OCI-LY3 (cell line): ENCODE measurements around the gene TOMM34.

ENCODE experiments used
- H2AFZ ChIP-seq: fragments of 200-600, 300-600 bp; shearing (Covaris generic); 2 replicates; pipeline ENCODE4 v1.6.0; 2014; ENCODE audit warnings: antibody characterized with exemption, low read depth, low read length
- H3K27ac ChIP-seq: fragments of 200-600, 300-600 bp; sonication (generic); 2 replicates; pipeline ENCODE4 v1.5.1; 2014; ENCODE audit warnings: mild to moderate bottlenecking, low read length, moderate library complexity, mixed read lengths
- H3K27me3 ChIP-seq: fragments of 200-600, 300-600 bp; sonication (generic); 2 replicates; pipeline ENCODE4 v1.6.1; 2014; ENCODE audit warnings: low read depth, low read length, mixed read lengths
- H3K36me3 ChIP-seq: fragments of 200-600, 300-600 bp; sonication (generic); replicated peaks from 2 replicates; pipeline ENCODE3; 2014; ENCODE audit warnings: low read depth, low read length, mixed read lengths
- H3K4me1 ChIP-seq: fragments of 300-600, 200-600 bp; sonication (generic); 2 replicates; pipeline ENCODE4 v1.6.1; 2014; ENCODE audit warnings: low read length, mixed read lengths
- H3K4me2 ChIP-seq: fragments of 200-600, 300-600 bp; sonication (generic); 2 replicates; pipeline ENCODE4 v1.6.1; 2014; ENCODE audit warnings: low read length, mixed read lengths
- H3K4me3 ChIP-seq: fragments of 300-600, 200-600 bp; sonication (generic); 2 replicates; pipeline ENCODE4 v1.5.1; 2014; ENCODE audit warnings: antibody characterized with exemption, mild to moderate bottlenecking, low read length, moderate library complexity
- H3K79me2 ChIP-seq: fragments of 300-600, 200-600 bp; shearing (Covaris generic); 2 replicates; pipeline ENCODE4 v1.6.1; 2014; ENCODE audit warnings: mild to moderate bottlenecking, low read length, mixed read lengths
- H3K9ac ChIP-seq: fragments of 300-600, 200-600 bp; shearing (Covaris generic); 2 replicates; pipeline ENCODE4 v1.6.0; 2014; ENCODE audit warnings: mild to moderate bottlenecking, low read length, moderate library complexity
- H3K9me3 ChIP-seq: fragments of 200-600, 300-600 bp; shearing (Covaris generic); 2 replicates; pipeline ENCODE4 v1.6.1; 2014; ENCODE audit warnings: low read length, mixed read lengths; ENCODE audit not compliant: insufficient read depth
- H4K20me1 ChIP-seq: fragments of 200-600, 300-600 bp; sonication (generic); 2 replicates; pipeline ENCODE4 v1.6.1; 2016; ENCODE audit warnings: low read length, mixed read lengths; ENCODE audit not compliant: insufficient read depth
- EZH2phosphoT487 ChIP-seq: fragments of 200-600 bp; shearing (Covaris generic); IDR thresholded peaks from 2 replicates; pipeline ENCODE4 v1.6.1; 2018; ENCODE audit warnings: antibody characterized with exemption, mixed run types, low read depth
- TF ChIP-seq, protein P1 (sequence below): fragments of 200-600, 300-600 bp; sonication (generic); IDR thresholded peaks from 2 replicates; pipeline ENCODE4 v1.5.1; 2014; ENCODE audit warnings: antibody characterized with exemption, low read length, low read depth

The TOMM34 gene

DNA sequence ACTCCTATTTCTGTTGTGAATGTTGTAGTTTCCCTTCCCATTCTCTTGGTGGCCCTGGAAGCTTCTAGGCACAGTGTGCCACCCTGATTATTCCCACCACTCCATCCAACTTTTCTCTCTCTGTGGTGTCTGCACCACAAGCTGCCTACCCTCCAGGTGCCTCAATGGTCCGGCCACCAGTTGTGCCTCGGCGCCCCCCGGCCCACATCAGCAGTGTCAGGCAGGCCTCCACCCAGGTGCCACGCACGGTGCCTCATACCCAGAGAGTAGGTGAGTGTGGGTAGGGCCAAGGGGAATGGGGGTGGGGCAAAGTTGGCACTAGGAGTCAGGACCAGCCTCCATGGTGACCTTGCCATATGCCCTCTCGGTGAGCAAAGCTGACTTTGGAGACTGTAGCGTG lies 27.3 kb downstream of the TOMM34 start:
- Histone ChIP-seq H4K20me1 (no peaks in the 10 kb centered on the region; the same call in 1 of the 2 replicates), H3K4me3 (no peak overlapping the region), H3K4me2 (no peak overlapping the region), H3K79me2 (no peaks in the 10 kb centered on the region), H3K4me1 (no peaks in the 10 kb centered on the region), H2AFZ (no peak overlapping the region), H3K27ac (no peak overlapping the region), H3K36me3 (peaks cover 20% of the 10 kb centered on the region), H3K9ac (no peak overlapping the region), H3K27me3 (no peaks in the 10 kb centered on the region), H3K9me3 (no peaks in the 10 kb centered on the region)
- TF ChIP-seq EZH2phosphoT487, result no peak
- TF ChIP-seq, protein P1, sequence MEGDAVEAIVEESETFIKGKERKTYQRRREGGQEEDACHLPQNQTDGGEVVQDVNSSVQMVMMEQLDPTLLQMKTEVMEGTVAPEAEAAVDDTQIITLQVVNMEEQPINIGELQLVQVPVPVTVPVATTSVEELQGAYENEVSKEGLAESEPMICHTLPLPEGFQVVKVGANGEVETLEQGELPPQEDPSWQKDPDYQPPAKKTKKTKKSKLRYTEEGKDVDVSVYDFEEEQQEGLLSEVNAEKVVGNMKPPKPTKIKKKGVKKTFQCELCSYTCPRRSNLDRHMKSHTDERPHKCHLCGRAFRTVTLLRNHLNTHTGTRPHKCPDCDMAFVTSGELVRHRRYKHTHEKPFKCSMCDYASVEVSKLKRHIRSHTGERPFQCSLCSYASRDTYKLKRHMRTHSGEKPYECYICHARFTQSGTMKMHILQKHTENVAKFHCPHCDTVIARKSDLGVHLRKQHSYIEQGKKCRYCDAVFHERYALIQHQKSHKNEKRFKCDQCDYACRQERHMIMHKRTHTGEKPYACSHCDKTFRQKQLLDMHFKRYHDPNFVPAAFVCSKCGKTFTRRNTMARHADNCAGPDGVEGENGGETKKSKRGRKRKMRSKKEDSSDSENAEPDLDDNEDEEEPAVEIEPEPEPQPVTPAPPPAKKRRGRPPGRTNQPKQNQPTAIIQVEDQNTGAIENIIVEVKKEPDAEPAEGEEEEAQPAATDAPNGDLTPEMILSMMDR, result no peak

DNA sequence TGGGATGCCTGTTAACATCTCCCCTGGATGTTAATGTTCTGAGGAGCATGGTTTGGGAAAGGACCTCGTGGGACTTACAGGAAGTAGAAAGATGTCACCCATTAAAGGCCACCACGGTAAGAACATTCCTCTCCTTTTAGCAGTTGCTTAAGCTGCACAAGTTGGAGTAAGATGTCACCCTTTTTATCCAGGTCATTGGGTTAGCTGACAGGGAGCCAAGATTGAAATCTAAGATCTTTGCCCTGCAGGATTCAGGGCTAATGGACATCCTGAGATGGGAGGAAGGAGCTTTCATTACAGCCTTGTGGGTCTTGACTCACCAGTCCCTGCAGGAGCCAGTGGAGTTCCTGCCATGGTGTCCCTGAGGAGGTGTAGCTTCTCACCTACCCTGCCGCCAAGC lies 28.3 kb downstream of the TOMM34 start:
- Histone ChIP-seq H3K27me3 (no peaks in the 10 kb centered on the region), H3K4me1 (no peaks in the 10 kb centered on the region), H2AFZ (no peak overlapping the region), H3K4me3 (no peak overlapping the region), H3K9me3 (no peaks in the 10 kb centered on the region), H3K79me2 (no peaks in the 10 kb centered on the region), H3K9ac (no peak overlapping the region), H3K36me3 (peaks cover 17% of the 10 kb centered on the region), H4K20me1 (no peaks in the 10 kb centered on the region; the same call in 1 of the 2 replicates), H3K27ac (no peak overlapping the region), H3K4me2 (no peak overlapping the region)
- TF ChIP-seq, protein P1, result no peak
- TF ChIP-seq EZH2phosphoT487, result no peak

DNA sequence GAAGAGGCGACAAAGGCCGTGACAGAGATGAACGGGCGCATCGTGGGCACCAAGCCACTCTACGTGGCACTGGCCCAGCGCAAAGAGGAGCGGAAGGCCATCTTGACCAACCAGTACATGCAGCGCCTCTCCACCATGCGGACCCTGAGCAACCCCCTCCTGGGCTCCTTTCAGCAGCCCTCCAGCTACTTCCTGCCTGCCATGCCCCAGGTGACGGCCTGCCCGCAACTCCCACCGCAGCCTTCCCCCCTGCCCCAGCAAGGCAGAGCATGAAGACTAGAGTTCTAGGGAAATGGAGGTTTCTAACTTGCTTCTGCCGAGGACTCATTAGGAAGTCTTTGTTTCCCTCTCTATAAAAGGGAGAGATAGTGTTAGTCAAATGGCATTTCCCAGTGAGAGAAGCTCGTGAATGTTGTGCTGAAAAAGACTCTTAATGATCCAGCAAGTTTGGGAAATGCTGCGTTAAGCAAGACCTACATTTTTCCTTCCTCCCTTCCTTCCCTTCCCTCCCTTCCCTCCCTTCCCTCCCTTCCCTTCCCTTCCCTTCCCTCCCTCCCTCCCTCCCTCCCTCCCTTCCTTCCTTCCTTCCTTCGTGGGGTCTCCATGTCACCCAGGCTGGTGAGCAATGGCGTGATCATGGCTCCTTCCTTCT lies 29.6 kb downstream of the TOMM34 start:
- TF ChIP-seq EZH2phosphoT487, result no peak
- TF ChIP-seq, protein P1, result no peak

DNA sequence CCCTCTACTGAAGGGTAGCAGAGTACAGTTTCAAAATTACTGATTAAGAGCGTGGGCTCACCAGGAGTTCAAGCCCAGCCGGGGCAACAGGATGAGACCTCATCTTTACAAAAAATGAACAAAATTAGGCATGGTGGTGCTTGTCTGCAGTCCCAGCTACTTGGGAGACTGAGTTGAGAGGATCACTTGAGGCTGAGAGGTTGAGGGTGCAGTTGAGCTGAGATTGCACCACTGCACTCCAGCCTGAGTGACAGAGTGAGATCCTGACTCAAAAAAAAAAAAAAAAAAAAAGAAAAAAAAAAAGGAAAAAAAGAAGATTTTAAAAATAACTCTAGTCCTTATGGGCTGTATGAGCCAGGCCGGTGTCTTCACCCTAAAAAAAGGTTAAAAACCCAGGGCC lies 31.6 kb downstream of the TOMM34 start:
- H4K20me1 ChIP-seq, result no peaks in the 10 kb centered on the region; the same call in 1 of the 2 replicates
- no peak overlapping the region for H3K4me3 ChIP-seq
- TF ChIP-seq, protein P1, result no peak
- TF ChIP-seq EZH2phosphoT487, result no peak
- no peak overlapping the region for H3K9ac ChIP-seq
- H3K4me1 ChIP-seq, result no peaks in the 10 kb centered on the region
- no peak overlapping the region for H2AFZ ChIP-seq
- H3K9me3 ChIP-seq, result no peaks in the 10 kb centered on the region
- no peak overlapping the region for H3K4me2 ChIP-seq
- H3K27me3 ChIP-seq, result no peaks in the 10 kb centered on the region
- peaks cover 14% of the 10 kb centered on the region for H3K36me3 ChIP-seq
- H3K79me2 ChIP-seq, result no peaks in the 10 kb centered on the region
- no peak overlapping the region for H3K27ac ChIP-seq

More for the DNA sequence above, 29.6 kb downstream of the TOMM34 start:
- no peak overlapping the region for H3K4me2 ChIP-seq
- no peak overlapping the region for H3K4me3 ChIP-seq
- H3K27me3 ChIP-seq, result no peaks in the 10 kb centered on the region
- H3K9me3 ChIP-seq, result no peaks in the 10 kb centered on the region
- no peaks in the 10 kb centered on the region; the same call in 1 of the 2 replicates for H4K20me1 ChIP-seq
- H3K9ac ChIP-seq, result no peak overlapping the region
- no peaks in the 10 kb centered on the region for H3K79me2 ChIP-seq
- no peak overlapping the region for H2AFZ ChIP-seq
- no peak overlapping the region for H3K27ac ChIP-seq
- H3K4me1 ChIP-seq, result no peaks in the 10 kb centered on the region
- H3K36me3 ChIP-seq, result peaks cover 19% of the 10 kb centered on the region
